Peyer's patch (tissue), 4 donors: ENCODE measurements around the gene SLC25A38.
"Not testable (repeated sequence)": the region's sequence is repeated elsewhere in the genome, so short reads cannot be mapped to it uniquely, and the experiment has no call there.

Source experiments
- POLR2A ChIP-seq, 2 donors: fragments of 450-650 bp; IDR thresholded peaks; one replicate each; pipeline ENCODE4 v1.5.1; 2017; ENCODE audit warnings: antibody characterized with exemption in 2 of 2, mild to moderate bottlenecking in 2 of 2, moderate library complexity in 2 of 2
- TF ChIP-seq, protein P1 (sequence below), 6 experiments: fragments of 450-650 bp in 4 of 6; fragments of 200-600 bp in 2 of 6; sonication (generic) in 1 of 6; IDR thresholded peaks; one replicate each; pipeline ENCODE4 v1.5.1; 2017 to 2019; ENCODE audit warnings: antibody characterized with exemption in 6 of 6, mild to moderate bottlenecking in 3 of 6, moderate library complexity in 1 of 6

- TF ChIP-seq, protein P1, sequence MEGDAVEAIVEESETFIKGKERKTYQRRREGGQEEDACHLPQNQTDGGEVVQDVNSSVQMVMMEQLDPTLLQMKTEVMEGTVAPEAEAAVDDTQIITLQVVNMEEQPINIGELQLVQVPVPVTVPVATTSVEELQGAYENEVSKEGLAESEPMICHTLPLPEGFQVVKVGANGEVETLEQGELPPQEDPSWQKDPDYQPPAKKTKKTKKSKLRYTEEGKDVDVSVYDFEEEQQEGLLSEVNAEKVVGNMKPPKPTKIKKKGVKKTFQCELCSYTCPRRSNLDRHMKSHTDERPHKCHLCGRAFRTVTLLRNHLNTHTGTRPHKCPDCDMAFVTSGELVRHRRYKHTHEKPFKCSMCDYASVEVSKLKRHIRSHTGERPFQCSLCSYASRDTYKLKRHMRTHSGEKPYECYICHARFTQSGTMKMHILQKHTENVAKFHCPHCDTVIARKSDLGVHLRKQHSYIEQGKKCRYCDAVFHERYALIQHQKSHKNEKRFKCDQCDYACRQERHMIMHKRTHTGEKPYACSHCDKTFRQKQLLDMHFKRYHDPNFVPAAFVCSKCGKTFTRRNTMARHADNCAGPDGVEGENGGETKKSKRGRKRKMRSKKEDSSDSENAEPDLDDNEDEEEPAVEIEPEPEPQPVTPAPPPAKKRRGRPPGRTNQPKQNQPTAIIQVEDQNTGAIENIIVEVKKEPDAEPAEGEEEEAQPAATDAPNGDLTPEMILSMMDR (IDR thresholded peaks at IDR 0.05), result not testable (repeated sequence)
- TF ChIP-seq POLR2A (IDR thresholded peaks at IDR 0.05), result not testable (repeated sequence)
These were observed 32.0 kb upstream of the SLC25A38 start for GRCh38 chr3:39351134-39351533.
